IPS-18c (cell line): ENCODE data around the gene TMEM38A.
A peak's percentile ranks its signal among the peaks of the same experiment; 100 is the strongest.
"Not testable (repeated sequence)": the region's sequence is repeated elsewhere in the genome, so short reads cannot be mapped to it uniquely, and the experiment has no call there.

Experiments used
- H3K4me3 ChIP-seq: 2 replicates; pipeline ENCODE4 v1.7.0; 2013; ENCODE audit warnings: low read depth, mild to moderate bottlenecking, low read length, moderate library complexity; ENCODE audit not compliant: insufficient read depth
- H3K9me3 ChIP-seq: one replicate; pipeline ENCODE4 v1.6.1; 2013; ENCODE audit warnings: mild to moderate bottlenecking, low read length, moderate library complexity; ENCODE audit not compliant: control insufficient read depth, insufficient read depth

TMEM38A gene

DNA sequence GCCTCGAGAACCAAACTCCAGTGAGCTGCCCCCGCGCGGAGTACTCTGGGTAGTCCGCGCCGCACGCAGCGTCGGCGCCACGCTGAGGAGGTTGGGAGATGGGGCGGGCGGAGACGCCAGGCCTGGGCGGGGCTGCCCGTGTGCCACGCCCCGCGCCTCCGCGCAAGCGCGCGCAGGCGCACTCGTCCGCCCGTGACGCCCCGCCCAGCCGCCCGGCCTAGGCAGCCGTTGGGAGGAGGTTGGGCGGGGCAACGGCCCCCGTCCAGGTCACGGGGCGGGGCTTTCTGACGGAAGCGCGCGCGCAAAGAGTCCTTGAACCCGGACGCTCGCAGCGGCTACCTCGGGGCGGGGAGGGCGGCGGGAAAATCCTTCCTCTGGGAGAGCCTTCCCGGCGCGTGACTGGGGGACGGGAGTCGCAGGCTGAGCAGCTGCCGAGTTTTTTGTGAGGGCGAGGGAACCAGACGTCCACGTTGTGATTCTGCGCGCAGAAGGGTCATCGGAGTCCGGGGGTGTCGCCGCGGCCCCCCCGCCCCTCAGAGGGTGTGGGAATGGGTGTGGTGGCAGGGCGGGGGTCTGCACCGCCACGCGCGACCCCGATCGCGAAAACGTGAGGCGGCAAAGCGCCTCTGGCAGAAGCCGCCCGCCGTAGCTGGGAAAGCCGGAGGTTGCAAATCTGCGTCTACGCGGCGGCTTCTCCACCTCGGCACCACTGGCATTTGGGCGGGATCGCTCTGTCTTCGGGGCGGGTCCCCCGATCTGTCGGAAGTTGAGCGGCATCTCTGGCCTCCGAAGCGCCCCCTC lies 32.6 kb upstream of the TMEM38A start, which contains the start of gene MED26:
Gene MED26 (minus strand): TSS at position 22 of the 801 bp plus-strand sequence. CDS start 261 bp downstream, outside the sequence.
- H3K4me3 ChIP-seq, result peak within 1 kb of the TSS; percentile 89
- H3K9me3 ChIP-seq, result no peaks in the 10 kb centered on the region

DNA sequence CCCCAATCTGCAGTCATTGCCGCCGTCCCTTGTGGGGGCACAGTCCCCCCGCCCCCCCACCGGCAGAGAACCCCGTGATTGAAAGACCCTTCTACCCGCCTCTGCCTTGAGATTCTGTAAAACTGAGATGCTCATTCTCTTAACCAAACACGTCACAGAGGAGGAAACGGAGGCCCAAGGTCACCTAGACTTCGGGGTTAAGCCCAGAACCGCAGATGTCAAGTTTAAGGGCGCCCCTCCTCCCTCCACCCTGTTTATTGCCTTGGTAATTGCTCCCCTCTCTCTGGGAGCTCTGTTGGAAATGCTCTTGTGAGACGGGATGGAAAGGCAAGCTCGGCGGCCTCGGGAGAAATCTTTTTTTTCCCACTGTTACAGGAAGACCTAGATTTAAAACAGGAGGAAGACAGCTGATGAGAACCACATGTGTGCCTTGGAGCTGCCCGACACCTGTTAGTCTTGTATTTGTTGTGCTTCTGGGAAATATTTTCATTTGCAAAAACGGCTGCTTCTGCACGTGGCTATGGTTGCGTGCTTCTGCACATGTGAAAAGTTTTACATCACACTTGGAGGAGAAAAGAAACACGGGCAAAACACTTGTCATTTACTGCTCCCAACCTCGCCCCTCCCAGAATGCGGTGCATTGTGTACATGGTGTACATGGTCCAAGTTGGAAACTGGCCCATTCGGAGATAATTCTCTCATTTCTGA lies 31.8 kb upstream of the TMEM38A start:
- Histone ChIP-seq H3K9me3 (no peaks in the 10 kb centered on the region), H3K4me3 (peak overlapping the region; percentile 89)

DNA sequence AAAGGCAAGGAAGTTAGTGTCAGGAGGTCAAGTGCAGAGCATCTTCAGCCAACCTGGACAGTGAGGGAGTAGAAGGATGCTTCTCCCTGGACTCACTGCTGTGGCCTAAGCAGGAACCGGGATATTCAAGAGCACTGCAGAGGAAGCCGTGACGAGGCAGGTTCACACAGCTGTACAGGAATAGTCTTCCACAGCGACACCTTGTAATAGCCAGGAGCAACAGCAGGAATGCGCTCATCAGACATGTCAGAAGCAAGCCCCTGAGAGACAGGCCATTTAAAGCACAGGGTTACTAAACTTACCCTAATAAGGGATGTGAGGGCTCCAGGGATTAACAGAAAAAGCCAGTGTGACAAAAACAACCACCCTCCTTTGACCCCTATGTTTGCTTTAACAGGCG lies 29.5 kb upstream of the TMEM38A start:
- H3K4me3 ChIP-seq, result no peak overlapping the region
- no peaks in the 10 kb centered on the region for H3K9me3 ChIP-seq

DNA sequence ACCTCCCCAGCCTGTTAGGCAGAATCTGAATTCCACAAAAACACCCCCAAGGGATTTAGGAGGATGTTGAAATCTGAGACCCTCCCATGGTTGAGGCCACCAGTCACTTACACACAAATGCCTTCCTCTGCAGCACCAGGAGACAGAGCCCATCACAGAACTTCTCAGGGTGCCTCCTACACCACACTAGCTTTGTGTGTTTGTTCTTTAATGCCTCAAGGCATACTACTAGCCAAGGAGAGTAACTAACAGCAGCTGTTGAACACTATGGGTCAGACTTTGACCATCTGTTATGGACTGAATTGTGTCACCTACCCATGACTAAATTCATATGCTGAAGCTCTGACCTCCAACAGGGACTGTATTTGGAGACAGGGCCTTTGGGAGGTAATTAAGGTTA lies 23.4 kb upstream of the TMEM38A start:
- H3K4me3 ChIP-seq, result no peak overlapping the region
- no peaks in the 10 kb centered on the region for H3K9me3 ChIP-seq

DNA sequence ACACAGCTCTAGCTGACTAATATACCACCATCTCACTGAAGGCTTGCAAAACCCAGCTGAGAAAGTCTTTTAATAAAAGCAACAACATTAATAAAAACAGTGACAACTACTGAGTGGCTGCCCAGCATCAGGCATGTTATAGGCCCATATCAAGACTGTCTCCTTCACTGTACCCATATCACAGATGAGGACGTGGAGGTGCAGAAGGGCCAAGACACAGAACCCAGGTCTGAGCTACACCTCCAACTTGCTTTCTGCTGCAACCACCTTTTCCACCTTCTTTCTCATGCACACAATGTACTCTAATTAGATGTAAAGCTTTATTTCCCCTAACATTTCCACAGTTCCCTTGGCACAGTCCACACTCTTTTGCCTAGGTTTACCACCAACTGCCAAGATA lies 22.3 kb upstream of the TMEM38A start:
- Histone ChIP-seq H3K9me3 (no peaks in the 10 kb centered on the region), H3K4me3 (no peak overlapping the region)

DNA sequence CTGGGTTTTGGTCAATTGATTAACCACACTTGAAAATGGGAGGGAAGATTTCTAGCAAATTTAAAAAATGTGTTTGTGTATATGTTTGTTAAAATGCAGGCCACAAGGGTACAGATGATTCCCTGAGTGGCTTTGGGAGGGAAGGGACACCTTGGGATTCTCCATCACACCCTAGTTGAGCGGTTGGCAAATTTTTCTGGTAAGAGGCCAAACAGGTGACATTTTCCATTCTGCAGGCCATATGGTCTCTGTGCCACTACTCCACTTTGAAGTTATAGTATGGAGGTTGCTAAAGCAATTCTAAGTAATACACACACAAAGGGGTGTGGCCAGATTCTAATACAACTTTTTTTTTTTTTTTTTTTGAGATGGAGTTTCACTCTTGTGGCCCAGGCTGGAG lies 20.0 kb upstream of the TMEM38A start:
- H3K9me3 ChIP-seq, result no peaks in the 10 kb centered on the region
- H3K4me3 ChIP-seq, result no peak overlapping the region

DNA sequence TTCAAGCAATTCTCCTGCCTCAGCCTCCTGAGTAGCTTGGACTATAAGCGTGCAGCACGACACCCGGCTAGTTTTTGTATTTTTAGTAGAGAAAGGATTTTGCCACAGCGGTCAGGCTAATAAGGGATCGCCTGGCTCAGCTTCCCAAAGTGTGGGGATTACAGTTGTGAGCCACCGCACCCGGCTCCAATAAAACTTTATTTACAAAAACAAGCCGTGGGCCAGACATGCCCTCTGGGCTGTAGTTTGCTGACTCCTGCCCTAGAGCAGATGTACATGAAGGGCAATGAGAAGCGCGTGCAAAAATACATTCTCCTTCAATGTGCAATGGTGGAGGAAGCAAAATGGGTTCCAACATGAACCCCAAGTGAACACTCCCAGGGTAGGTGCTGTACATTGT lies 19.2 kb upstream of the TMEM38A start:
- H3K4me3 ChIP-seq, result no peak overlapping the region
- H3K9me3 ChIP-seq, result no peaks in the 10 kb centered on the region

DNA sequence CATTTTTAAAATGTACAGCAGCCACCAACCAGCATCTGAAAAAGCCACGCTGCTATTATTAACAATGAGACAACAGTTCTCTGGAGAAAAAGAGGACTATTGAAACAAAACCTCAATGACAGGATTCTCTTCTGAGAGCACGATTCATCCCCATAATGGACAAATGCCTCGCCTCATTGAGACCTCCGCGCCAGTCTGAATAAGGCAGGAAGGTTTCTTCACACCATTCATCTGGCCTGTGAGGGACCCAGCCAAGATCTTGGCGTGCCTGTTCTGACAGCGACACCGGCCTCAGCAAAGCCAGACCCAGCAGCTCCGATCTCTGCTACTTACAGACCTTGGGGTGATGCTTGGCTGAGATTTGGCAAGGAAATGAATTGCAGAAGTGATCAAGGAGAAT lies 15.8 kb upstream of the TMEM38A start:
- no peaks in the 10 kb centered on the region for H3K9me3 ChIP-seq
- H3K4me3 ChIP-seq, result no peak overlapping the region

DNA sequence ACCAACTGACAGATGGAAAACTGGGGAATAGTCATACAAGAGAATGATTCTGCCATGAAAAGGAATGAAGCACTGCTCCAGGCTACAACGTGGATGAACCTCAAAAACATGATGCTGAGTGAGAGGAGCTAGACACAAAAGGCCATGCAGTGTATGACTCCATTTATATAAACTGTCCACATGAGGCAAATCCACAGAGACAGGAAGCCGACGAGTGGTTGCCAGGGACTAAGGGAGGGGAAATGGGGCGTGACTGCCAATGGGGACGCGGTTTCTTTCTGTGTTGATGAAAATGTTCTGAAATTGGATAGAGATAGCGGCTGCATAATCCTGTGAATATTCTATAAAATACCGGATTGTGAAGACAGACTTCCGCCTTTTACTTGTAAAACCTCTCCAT lies 11.2 kb upstream of the TMEM38A start:
- no peaks in the 10 kb centered on the region for H3K9me3 ChIP-seq
- no peak overlapping the region for H3K4me3 ChIP-seq

DNA sequence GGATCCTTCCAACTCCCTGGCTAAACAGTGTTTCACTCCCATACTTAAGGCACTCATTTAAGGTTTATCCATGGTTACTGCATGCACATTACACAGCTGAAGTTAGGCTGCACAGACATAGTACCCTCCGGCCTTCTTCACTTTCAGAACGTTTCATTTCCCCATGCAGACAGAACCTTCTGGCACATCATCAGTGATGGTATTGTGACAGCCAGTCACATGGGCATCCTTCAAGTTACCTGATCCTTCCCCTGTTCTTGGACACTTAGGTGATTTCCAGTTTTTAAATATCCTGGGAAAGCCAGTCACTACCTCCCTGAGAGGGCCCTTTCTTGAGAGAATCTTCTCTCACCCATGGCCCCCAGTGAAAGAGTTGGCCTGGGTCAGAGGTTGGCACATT lies 10.1 kb upstream of the TMEM38A start:
- Histone ChIP-seq H3K9me3 (no peaks in the 10 kb centered on the region), H3K4me3 (no peak overlapping the region)

DNA sequence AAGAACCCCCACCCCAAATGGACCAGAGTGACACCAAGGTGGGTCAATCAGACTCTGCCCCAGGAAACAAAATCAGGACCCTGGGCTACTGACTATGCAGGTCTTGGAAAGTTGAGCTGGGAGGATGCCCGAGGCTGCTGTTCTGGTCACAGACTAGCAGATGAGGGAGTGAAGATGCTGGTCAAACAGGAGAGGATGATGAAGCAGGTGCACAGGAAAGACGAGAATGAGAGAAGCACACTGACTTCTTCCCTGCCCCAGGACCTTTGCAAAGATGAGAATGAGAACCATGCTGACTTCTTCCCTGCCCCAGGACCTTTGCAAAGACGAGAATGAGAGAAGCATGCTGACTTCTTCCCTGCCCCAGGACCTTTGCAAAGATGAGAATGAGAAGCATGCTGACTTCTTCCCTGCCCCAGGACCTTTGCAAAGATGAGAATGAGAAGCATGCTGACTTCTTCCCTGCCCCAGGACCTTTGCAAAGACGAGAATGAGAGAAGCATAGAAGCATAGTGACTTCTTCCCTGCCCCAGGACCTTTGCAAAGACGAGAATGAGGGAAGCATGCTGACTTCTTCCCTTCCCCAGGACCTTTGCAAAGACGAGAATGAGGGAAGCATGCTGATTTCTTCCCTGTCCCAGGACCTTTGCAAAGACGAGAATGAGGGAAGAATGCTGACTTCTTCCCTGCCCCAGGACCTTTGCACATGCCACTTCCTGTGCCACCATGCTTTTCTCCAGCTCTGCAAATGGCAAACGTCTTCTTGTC lies 9.3 kb upstream of the TMEM38A start:
- H3K4me3 ChIP-seq, H3K9me3 ChIP-seq: not testable (repeated sequence)

DNA sequence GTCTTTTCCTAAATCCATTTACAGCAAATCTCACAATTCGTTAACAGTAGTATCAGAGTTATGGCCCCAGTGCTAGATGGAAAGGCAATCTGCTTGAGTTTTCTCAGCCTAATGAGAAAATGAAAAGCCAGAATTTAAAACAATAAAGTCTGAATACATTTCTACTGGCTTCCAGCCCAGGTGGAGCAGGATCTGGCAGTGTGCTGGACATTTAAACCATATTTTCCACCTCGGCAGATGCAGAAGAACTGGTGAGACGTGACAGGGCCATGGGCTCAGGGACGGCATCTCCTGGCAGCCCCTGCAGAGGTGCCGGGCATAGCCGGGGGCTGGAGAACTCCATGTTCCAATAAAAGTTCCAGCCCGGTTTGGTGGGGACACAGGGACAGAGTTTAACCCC lies 8.1 kb upstream of the TMEM38A start:
- Histone ChIP-seq H3K4me3 (no peak overlapping the region), H3K9me3 (no peaks in the 10 kb centered on the region)

DNA sequence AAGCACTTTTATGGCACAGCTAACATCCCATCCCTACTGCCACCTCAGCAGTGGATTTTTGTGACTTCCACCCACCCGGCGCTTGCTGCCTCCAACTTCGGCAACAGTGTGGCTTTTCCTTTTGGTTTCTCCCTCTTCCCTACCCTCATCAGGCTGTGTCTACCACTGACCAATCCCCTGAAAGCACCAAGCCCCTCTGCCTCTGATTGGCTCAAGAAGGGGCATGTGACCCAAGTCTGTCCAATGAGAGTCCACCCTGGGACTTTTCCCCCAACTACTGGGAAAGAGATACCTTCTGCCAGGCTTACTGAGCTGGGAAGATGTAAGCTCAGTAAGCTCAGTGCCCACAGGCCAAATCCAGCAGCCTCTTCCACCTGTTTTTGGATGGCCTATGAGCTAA lies 6.8 kb upstream of the TMEM38A start:
- H3K4me3 ChIP-seq, result no peak overlapping the region
- H3K9me3 ChIP-seq, result no peaks in the 10 kb centered on the region

DNA sequence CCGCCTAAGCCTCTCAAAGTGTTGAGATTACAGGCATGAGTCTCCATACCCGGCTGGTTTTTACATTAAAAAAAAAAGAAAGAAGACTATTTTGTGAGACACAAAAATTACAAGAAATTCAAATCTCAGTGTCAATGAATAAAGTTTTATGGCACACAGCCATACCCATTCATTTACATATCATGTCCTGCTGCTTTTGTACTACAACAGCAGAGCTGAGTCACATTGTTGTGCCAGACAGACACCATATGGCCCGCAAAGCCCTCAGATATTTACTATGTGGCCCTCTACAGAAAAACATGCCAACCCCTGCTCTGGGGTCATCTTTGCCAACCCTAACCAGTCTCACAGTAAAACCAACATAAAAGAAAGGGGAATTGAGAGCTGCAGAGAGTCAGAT lies 6.3 kb upstream of the TMEM38A start:
- H3K9me3 ChIP-seq, result no peaks in the 10 kb centered on the region
- H3K4me3 ChIP-seq, result no peak overlapping the region

DNA sequence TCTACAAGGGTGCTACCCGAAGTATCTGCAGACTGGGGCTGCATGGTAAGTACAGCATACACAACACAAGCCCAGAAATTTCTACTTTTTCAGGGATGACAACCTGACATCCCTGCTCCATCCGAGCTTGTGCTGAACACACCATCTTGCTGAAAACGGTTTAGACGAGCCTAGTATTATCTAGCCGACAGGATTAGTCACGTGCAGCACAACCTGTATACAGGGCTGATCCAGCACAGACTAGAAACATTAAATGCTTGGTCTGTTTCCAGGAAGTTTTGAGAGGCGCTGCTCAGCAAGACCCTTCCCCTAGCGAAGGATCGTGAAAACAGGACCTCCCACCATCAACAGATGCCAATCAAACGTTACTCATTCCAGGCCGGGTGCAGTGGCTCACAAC lies 5.2 kb upstream of the TMEM38A start:
- Histone ChIP-seq H3K9me3 (no peaks in the 10 kb centered on the region), H3K4me3 (no peak overlapping the region)

DNA sequence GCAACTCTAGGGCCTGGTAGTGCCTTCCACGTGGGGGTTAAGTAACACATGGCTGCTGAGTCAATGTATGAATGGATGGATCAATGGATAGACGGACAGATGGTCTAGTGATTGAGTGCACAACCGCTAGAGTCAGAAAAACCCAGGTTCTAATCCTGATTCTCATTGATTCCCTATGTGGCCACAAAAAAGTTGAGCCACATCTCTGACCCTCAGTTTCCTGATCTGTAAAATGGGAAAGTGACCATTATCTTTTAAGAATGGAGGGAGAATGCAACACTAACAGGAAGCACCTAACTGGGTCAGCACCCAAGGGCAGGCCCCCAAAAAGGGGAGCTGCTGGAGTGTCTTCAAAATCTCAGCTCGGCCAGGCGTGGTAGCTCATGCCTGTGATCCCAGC lies 3.6 kb upstream of the TMEM38A start:
- H3K4me3 ChIP-seq, result no peak overlapping the region
- no peaks in the 10 kb centered on the region for H3K9me3 ChIP-seq

DNA sequence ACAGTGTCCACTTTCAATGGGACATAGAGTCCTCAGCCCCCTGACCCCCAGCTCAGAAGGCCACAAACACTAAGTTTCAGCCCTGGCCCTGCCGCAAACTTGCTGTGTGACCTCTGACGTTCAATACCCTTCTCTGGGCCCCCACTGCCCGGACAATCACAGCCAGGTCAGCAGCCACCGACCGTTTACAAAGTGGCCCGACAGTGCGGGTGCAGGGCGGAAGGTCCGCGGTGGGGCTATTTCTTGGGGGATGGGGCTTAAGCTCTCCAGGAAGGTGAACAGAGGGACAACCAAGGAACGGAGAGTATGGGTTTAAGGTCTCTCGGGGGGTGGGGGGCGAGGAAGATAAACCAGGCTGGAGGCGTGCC lies 1.5 kb upstream of the TMEM38A start:
- peak overlapping the region; percentile 99 for H3K4me3 ChIP-seq
- H3K9me3 ChIP-seq, result no peaks in the 10 kb centered on the region
